HCT116 (cell line): ENCODE measurements around the gene PTMS. TPM values are rescaled to one million over a fixed set of nuclear protein-coding genes. Genes with fewer than 3 reads are reported as not detected.

ENCODE experiments used
- ATAC-seq: fragments of 200-7000 bp; cut with Tn5 transposase; 2 replicates; pipeline ENCODE4 v1.9.1; 2020; ENCODE audit warnings: mild to moderate bottlenecking, moderate library complexity
- BruUV-seq: library from RNA; stranded (reverse); fragments of 400-500 nt; replicated peaks from 2 replicates; lab custom pipeline; 2021; lab: Mats Ljungman, UMichigan
- CTCF ChIA-PET: fragments of 300-600 bp; sonication (Branson Sonifier 250); formaldehyde crosslinking; loops from one replicate; lab custom pipeline; 2021; ENCODE audit warnings: antibody characterized with exemption; lab: Charles Lee
- POLR2A ChIA-PET: fragments of 300-600, 350-600 bp; sonication (Branson Sonifier 250); formaldehyde crosslinking; loops from one replicate; lab custom pipeline; 2021; ENCODE audit warnings: antibody characterized with exemption; lab: Charles Lee
- RAD21 ChIA-PET, 2 experiments: fragments of 300-600 bp; sonication (Branson Sonifier 250); formaldehyde crosslinking; loops; one replicate each; lab custom pipeline; 2023; ENCODE audit warnings: low total read pairs in 2 of 2; ENCODE audit not compliant: uncharacterized antibody in 2 of 2, unreplicated experiment in 2 of 2, low non-redundant PET in 1 of 2; lab: Charles Lee
- DNase-seq: peaks from one replicate; pipeline ENCODE4 v3.0.0-alpha.2; 2010; ENCODE audit warnings: low read depth, low spot score
- H2AFZ ChIP-seq: fragments of 200-600 bp; shearing (Covaris generic), sonication (generic); 2 replicates; pipeline ENCODE4 v1.6.1; 2017; ENCODE audit warnings: low read depth, mixed run types, mixed read lengths, antibody characterized with exemption, low read length; ENCODE audit not compliant: poor library complexity, severe bottlenecking
- H3K27ac ChIP-seq: 2 replicates; pipeline ENCODE4 v1.5.1; 2012; ENCODE audit warnings: low read depth, low read length
- H3K27me3 ChIP-seq: fragments of 200-600 bp; sonication (generic); 2 replicates; pipeline ENCODE4 v1.6.1; 2016; ENCODE audit warnings: mixed run types, low read length, mixed read lengths; ENCODE audit not compliant: insufficient read depth
- H3K36me3 ChIP-seq, 2 experiments: fragments of 200-500 bp in 1 of 2; fragments of 200-600 bp in 1 of 2; sonication (Bioruptor generic) in 1 of 2; sonication (generic) in 1 of 2; 2 replicates each; pipeline versions ENCODE4 v1.5.1 to v1.6.1; 2014 to 2016; ENCODE audit warnings: low read length in 2 of 2, inconsistent platforms in 1 of 2, mixed read lengths in 1 of 2, mixed run types in 1 of 2; ENCODE audit not compliant: insufficient read depth in 2 of 2, control insufficient read depth in 1 of 2
- H3K4me1 ChIP-seq, 2 experiments: fragments of 200-600 bp in 1 of 2; sonication (generic) in 1 of 2; 2 replicates each; pipeline versions ENCODE4 v1.5.1 to v1.6.1; 2012 to 2017; ENCODE audit warnings: low read length in 2 of 2, inconsistent platforms in 1 of 2, mild to moderate bottlenecking in 1 of 2, mixed read lengths in 1 of 2, mixed run types in 1 of 2, moderate library complexity in 1 of 2; ENCODE audit not compliant: insufficient read depth in 2 of 2, control insufficient read depth in 1 of 2
- H3K4me2 ChIP-seq: fragments of 200-600 bp; sonication (generic); 2 replicates; pipeline ENCODE4 v1.6.1; 2017; ENCODE audit warnings: mixed run types, low read length, mixed read lengths
- H3K4me3 ChIP-seq, 2 experiments: fragments of 200-600 bp in 1 of 2; sonication (generic) in 1 of 2; replicated peaks in 1 of 2; 2 replicates each; pipeline ENCODE4 v1.5.1; 2011 to 2016; ENCODE audit warnings: low read length in 2 of 2, control low read depth in 1 of 2, low read depth in 1 of 2, mild to moderate bottlenecking in 1 of 2, mixed read lengths in 1 of 2, mixed run types in 1 of 2
- H3K79me2 ChIP-seq: fragments of 200-600 bp; sonication (generic); 2 replicates; pipeline ENCODE4 v1.6.1; 2017; ENCODE audit warnings: mild to moderate bottlenecking, mixed run types, low read length, moderate library complexity, mixed read lengths; ENCODE audit not compliant: insufficient read depth
- H3K9ac ChIP-seq: fragments of 200-600 bp; sonication (generic); 2 replicates; pipeline ENCODE4 v1.6.1; 2016; ENCODE audit warnings: low read length, mixed read lengths
- H3K9me2 ChIP-seq: fragments of 200-600 bp; sonication (generic), shearing (Covaris generic); 2 replicates; pipeline ENCODE4 v1.6.1; 2017; ENCODE audit warnings: mixed run types, mild to moderate bottlenecking, moderate library complexity; ENCODE audit not compliant: insufficient read depth
- H3K9me3 ChIP-seq, 2 experiments: fragments of 200-500 bp in 1 of 2; fragments of 200-600 bp in 1 of 2; sonication (Bioruptor generic) in 1 of 2; sonication (generic) in 1 of 2; 2 replicates each; pipeline ENCODE4 v1.6.1; 2014 to 2017; ENCODE audit warnings: low read length in 2 of 2, mixed read lengths in 2 of 2, inconsistent platforms in 1 of 2, low read depth in 1 of 2, mild to moderate bottlenecking in 1 of 2, mixed run types in 1 of 2, moderate library complexity in 1 of 2; ENCODE audit not compliant: control insufficient read depth in 1 of 2, insufficient read depth in 1 of 2
- H4K20me1 ChIP-seq: fragments of 200-600 bp; sonication (generic), shearing (Covaris generic); 2 replicates; pipeline ENCODE4 v1.6.1; 2017; ENCODE audit warnings: mixed run types, mild to moderate bottlenecking, moderate library complexity; ENCODE audit not compliant: insufficient read depth
- CBX3 ChIP-seq: IDR thresholded peaks from 2 replicates; pipeline ENCODE4 v1.6.1; 2012; ENCODE audit warnings: low read depth
- CEBPB ChIP-seq: IDR thresholded peaks from 2 replicates; pipeline ENCODE4 v1.6.1; 2012; ENCODE audit warnings: low read depth
- EGR1 ChIP-seq: IDR thresholded peaks from 2 replicates; pipeline ENCODE4 v1.6.1; 2012; ENCODE audit warnings: low read depth
- ELF1 ChIP-seq: IDR thresholded peaks from 2 replicates; pipeline ENCODE4 v1.6.1; 2012; ENCODE audit warnings: low read depth, borderline replicate concordance
- POLR2A ChIP-seq: IDR thresholded peaks from 2 replicates; pipeline ENCODE4 v1.7.0; 2011; ENCODE audit warnings: borderline replicate concordance; ENCODE audit not compliant: insufficient read depth, insufficient read length; ENCODE audit errors: extremely low read depth
- POLR2AphosphoS5 ChIP-seq: IDR thresholded peaks from 2 replicates; pipeline ENCODE4 v1.6.1; 2011; ENCODE audit warnings: mild to moderate bottlenecking, low read depth, low read length, moderate library complexity
- SIN3A ChIP-seq: IDR thresholded peaks from 2 replicates; pipeline ENCODE4 v1.6.1; 2012; ENCODE audit warnings: low read depth
- SP1 ChIP-seq: IDR thresholded peaks from 2 replicates; pipeline ENCODE4 v1.6.1; 2012; ENCODE audit warnings: low read depth
- TCF7L2 ChIP-seq: IDR thresholded peaks from 2 replicates; pipeline ENCODE4 v1.7.0; 2011; ENCODE audit warnings: borderline replicate concordance, inconsistent platforms; ENCODE audit not compliant: insufficient read depth, insufficient read length; ENCODE audit errors: extremely low read depth
- YY1 ChIP-seq: IDR thresholded peaks from 2 replicates; pipeline ENCODE4 v1.6.1; 2011; ENCODE audit warnings: low read length, low read depth, moderate library complexity, mild to moderate bottlenecking; ENCODE audit not compliant: insufficient replicate concordance; ENCODE audit errors: extremely low read depth
- ZFX ChIP-seq: fragments of 450-650 bp; IDR thresholded peaks from 2 replicates; pipeline ENCODE4 v1.6.1; 2017
- ZNF274 ChIP-seq: fragments of 200-500 bp; sonication (Bioruptor generic); IDR thresholded peaks from 2 replicates; pipeline ENCODE4 v1.6.1; 2014; ENCODE audit warnings: mild to moderate bottlenecking, low read depth, low read length, inconsistent platforms
- intact Hi-C: fragments of 100-400 bp; cut with micrococcal nuclease; formaldehyde crosslinking; loops from 2 replicates; pipeline ENCODE4 v1.10.0; 2022
- total RNA-seq: library from RNA; stranded (reverse); gene quantifications from one replicate; pipeline ENCODE4 v1.2.1, GENCODE V29; 2021; ENCODE audit not compliant: unreplicated experiment
- TF ChIP-seq, protein P1 (sequence below): IDR thresholded peaks from 2 replicates; pipeline ENCODE4 v1.6.1; 2011; ENCODE audit warnings: mild to moderate bottlenecking, low read length, moderate library complexity; ENCODE audit not compliant: insufficient replicate concordance; ENCODE audit errors: extremely low read depth
- TF ChIP-seq, protein P2 (sequence below), 3 experiments: fragments of 200-600 bp in 1 of 3; sonication (generic) in 1 of 3; IDR thresholded peaks in 2 of 3; conservative IDR thresholded peaks in 1 of 3; 2 replicates each; pipeline ENCODE4 v1.5.1; 2012 to 2017; ENCODE audit warnings: low read depth in 2 of 3, low read length in 2 of 3, antibody characterized with exemption in 1 of 3, borderline replicate concordance in 1 of 3, control low read depth in 1 of 3, mild to moderate bottlenecking in 1 of 3, mixed read lengths in 1 of 3, mixed run types in 1 of 3, moderate library complexity in 1 of 3; ENCODE audit not compliant: insufficient read depth in 1 of 3
- TF ChIP-seq, protein P3 (sequence below): IDR thresholded peaks from 2 replicates; pipeline ENCODE4 v1.6.1; 2012

The PTMS gene
- total RNA-seq, 1 experiment from 2014 or later: 494 TPM

DNA sequence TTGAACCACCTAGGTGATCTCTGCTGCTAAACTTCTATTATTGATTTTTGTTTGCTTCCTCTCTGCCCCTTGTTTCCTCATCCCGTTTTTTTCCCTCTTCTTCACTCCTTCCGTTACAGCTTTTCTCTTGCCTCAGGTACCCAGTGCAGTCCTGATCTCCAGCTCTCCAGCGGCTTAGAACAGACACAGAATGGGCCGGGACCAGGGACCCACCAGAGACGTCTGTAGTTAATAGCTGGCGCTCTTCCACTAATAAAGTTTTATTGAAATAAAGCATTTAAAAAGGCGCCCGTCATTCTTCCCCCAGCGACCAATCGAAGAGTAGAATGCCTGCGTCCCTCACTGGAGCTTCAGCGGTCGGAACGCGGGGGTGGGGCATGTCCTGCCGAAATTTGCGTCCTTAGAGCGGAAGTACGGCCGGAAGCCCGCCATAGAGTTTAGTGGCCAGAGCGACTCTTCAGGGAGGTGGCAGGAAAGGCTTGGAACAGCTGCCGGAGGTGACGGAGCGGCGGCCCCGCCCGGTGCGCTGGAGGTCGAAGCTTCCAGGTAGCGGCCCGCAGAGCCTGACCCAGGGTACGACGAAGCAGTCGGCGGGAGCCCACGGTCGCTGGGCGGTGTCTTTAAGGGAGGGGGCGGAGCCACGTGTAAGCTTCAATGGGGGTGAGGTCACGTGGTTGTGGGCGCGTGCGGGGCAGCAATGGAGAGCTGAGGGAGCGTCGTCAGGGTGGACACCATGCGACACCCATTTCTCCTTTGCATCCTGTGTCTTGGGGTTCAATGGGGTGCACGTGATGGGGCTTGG, 42.4 kb upstream of the PTMS start, which contains the start of gene COPS7A:
Gene COPS7A, plus strand, starts transcription at position 440 of the 802 bp plus-strand sequence. CDS start 611 bp downstream, outside the sequence.
- ChIA-PET RAD21 (interaction anchor here (1.0 to 1.6 kb wide), 3 partner anchors 29 to 35 kb away, joined by 3 to 6 read pairs (median 5); partner anchors contain the start of genes ZNF384 (in 2 of the 2) and MLF2 (in 1 of the 2)), POLR2A (interaction anchor here (0.6 to 3.0 kb wide), 21 partner anchors 9 to 412 kb away, joined by 3 to 28 read pairs (median 4); partner anchors contain the start of genes C12orf57, CDCA3, MLF2 and PTMS), CTCF (interaction anchor here (0.7 to 2.7 kb wide), 12 partner anchors 10 to 160 kb away, joined by 3 to 16 read pairs (median 4); partner anchors contain the start of genes CDCA3, MLF2, PTMS and SPSB2)
- peak; percentile 98 for DNase-seq
- no peaks in the 10 kb centered on the region for H3K9me3 ChIP-seq
- intact Hi-C loops: loop anchor here (1.0 kb wide), 1 partner anchor 35 kb away; the partner anchor contains the start of gene ZNF384
- peak within 1 kb of the TSS; percentile 91 for H3K27ac ChIP-seq
- H3K79me2 ChIP-seq: peaks cover 14% of the 10 kb centered on the region; the same call in 1 of the 2 replicates
- H3K9ac ChIP-seq: peak within 1 kb of the TSS; percentile 93
- peak within 1 kb of the TSS; percentile 54 to 86 for H3K4me3 ChIP-seq
- peak; percentile 96 for ATAC-seq
- no peaks in the 10 kb centered on the region for H3K27me3 ChIP-seq
- no peaks in the 10 kb centered on the region for H3K9me2 ChIP-seq
- H3K36me3 ChIP-seq: peaks cover 6% of the 10 kb centered on the region in 2 experiments; a peak in 3 of 4 replicates
- no peak for TF ChIP-seq CEBPB
- TF ChIP-seq, protein P1, sequence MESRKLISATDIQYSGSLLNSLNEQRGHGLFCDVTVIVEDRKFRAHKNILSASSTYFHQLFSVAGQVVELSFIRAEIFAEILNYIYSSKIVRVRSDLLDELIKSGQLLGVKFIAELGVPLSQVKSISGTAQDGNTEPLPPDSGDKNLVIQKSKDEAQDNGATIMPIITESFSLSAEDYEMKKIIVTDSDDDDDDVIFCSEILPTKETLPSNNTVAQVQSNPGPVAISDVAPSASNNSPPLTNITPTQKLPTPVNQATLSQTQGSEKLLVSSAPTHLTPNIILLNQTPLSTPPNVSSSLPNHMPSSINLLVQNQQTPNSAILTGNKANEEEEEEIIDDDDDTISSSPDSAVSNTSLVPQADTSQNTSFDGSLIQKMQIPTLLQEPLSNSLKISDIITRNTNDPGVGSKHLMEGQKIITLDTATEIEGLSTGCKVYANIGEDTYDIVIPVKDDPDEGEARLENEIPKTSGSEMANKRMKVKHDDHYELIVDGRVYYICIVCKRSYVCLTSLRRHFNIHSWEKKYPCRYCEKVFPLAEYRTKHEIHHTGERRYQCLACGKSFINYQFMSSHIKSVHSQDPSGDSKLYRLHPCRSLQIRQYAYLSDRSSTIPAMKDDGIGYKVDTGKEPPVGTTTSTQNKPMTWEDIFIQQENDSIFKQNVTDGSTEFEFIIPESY: no peak
- TF ChIP-seq POLR2A: peak; percentile 29
- TF ChIP-seq, protein P2, sequence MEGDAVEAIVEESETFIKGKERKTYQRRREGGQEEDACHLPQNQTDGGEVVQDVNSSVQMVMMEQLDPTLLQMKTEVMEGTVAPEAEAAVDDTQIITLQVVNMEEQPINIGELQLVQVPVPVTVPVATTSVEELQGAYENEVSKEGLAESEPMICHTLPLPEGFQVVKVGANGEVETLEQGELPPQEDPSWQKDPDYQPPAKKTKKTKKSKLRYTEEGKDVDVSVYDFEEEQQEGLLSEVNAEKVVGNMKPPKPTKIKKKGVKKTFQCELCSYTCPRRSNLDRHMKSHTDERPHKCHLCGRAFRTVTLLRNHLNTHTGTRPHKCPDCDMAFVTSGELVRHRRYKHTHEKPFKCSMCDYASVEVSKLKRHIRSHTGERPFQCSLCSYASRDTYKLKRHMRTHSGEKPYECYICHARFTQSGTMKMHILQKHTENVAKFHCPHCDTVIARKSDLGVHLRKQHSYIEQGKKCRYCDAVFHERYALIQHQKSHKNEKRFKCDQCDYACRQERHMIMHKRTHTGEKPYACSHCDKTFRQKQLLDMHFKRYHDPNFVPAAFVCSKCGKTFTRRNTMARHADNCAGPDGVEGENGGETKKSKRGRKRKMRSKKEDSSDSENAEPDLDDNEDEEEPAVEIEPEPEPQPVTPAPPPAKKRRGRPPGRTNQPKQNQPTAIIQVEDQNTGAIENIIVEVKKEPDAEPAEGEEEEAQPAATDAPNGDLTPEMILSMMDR (IDR thresholded peaks at IDR 0.05 in 2 of 3, conservative IDR thresholded peaks at IDR 0.05 in 1 of 3; ENCODE audit: borderline replicate concordance in 1 of 3, insufficient read depth in 1 of 3, low read depth in 2 of 3, low read length in 2 of 3): no peak
- peak; percentile 93 for TF ChIP-seq SIN3A
- TF ChIP-seq YY1: peak; percentile 45
- peak; percentile 89; the same call in 1 of the 2 replicates for TF ChIP-seq SP1
- peak; percentile 82 for TF ChIP-seq CBX3
- TF ChIP-seq ZNF274: no peak
- TF ChIP-seq POLR2AphosphoS5: peak; percentile 72
- TF ChIP-seq, protein P3, sequence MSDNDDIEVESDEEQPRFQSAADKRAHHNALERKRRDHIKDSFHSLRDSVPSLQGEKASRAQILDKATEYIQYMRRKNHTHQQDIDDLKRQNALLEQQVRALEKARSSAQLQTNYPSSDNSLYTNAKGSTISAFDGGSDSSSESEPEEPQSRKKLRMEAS: peak; percentile 100
- TF ChIP-seq ZFX: peak; percentile 31; the same call in 1 of the 2 replicates
- peak; percentile 65 for TF ChIP-seq TCF7L2
- peak; percentile 90 for TF ChIP-seq ELF1
- peak; percentile 95 for TF ChIP-seq EGR1
- peak within 1 kb of the TSS; percentile 95 for H2AFZ ChIP-seq
- H3K4me1 ChIP-seq: peaks cover 5 to 26% of the 10 kb centered on the region in 2 experiments; a peak in 3 of 4 replicates
- peak within 1 kb of the TSS; percentile 100 for H3K4me2 ChIP-seq
- no TSS peak for BruUV-seq
- H4K20me1 ChIP-seq: no peaks in the 10 kb centered on the region
